ENCODE measurements around the gene ILKAP.

The ILKAP gene

DNA sequence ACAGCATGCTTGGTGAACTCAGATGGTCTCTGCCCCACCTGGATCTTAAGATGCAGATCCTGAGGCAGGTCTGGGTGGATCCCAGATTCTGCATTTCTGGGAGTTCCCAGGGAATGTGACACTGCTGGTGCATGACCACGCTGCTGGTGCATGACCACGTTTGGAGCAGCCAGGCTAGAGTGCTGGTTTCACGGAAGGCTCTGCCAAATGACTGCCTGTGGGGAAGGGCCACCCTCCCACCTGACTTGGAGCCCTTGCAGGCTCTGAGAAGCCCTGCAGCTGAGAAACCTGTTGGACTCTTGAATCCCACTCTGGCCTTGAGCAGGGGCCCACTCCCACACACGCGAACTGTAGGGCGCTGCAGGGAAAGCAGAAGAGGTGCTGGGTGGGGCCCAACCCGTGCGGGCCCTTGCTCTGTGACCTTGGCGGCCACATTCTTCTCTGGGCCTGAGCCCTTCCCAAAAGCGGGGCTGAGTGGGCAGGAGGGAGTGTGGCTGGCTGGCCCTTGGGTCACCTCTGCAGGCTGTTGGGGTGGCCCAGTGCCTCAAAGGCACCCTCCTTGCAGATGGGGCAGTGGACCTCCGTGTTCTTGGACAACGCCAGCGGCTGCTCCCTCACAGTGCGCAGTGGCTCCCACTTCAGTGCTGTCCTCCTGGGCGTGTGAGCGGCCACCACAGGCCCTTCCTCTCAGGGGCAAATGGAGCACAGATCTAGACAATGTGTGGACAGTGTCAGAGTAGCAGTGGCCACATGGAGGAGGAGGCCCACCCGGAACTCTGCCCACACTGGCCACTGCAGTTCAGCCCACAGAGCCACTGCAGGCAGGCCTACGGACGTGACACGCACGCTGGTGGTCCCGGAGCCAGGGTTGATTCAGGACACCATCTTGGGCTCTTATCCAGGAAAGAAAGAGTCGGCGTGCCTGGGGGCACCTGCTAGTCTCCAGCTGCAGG, 36.8 kb downstream of the ILKAP start:
- DNase-seq (ENCODE audit: low read depth in 2 of 2): no peak

DNA sequence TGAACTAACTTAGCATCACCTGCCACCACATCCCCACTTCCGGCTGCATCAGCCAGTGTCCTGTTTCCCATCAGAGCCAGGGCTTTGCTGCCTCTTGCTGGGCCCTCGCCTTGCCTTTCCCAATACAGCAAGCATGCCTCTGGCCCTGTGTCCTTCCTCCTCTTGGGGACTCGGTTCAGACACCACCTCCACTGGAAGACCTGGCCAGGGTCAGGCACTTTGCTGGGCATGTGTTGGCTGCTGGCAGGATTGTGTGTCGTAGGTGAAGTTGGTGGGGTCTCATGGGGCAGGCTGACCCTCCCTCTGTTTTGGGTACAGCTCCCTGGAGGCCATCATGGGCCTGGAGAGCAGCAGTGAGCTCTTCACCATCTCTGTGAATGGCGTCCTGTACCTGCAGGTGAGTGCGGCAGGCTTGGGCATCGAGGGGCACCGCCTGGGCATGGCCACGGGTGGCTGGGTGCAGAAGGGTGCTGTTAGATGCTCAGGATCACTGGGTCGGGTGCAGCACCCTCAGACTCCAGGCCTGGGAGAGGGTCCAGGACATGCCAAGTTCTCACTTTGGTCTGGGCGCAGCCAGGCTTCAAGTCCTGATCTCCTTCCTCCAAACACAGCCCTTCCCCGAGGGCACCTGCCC, 38.1 kb downstream of the ILKAP start:
- DNase-seq (ENCODE audit: low read depth in 2 of 2): no peak

DNA sequence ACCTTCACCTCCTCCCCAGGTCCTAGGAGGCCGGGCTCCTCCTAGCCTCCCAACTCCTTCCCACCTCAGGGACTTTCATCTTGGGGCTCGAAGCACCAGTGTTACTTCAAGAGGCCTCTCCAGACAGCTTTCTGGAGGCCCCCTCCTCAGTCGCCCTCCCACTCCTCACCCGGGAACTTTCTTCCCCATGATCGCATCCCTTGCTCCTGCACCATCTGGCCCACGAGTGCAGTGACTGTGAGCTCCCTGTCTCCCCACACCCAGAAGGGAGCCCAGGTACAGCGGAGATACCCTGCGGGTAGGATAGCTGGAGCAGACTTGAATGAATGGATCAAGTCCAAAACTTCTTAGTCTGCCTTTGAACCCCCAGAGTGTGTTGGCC, 38.6 kb downstream of the ILKAP start:
- DNase-seq (ENCODE audit: low read depth in 2 of 2): no peak

DNA sequence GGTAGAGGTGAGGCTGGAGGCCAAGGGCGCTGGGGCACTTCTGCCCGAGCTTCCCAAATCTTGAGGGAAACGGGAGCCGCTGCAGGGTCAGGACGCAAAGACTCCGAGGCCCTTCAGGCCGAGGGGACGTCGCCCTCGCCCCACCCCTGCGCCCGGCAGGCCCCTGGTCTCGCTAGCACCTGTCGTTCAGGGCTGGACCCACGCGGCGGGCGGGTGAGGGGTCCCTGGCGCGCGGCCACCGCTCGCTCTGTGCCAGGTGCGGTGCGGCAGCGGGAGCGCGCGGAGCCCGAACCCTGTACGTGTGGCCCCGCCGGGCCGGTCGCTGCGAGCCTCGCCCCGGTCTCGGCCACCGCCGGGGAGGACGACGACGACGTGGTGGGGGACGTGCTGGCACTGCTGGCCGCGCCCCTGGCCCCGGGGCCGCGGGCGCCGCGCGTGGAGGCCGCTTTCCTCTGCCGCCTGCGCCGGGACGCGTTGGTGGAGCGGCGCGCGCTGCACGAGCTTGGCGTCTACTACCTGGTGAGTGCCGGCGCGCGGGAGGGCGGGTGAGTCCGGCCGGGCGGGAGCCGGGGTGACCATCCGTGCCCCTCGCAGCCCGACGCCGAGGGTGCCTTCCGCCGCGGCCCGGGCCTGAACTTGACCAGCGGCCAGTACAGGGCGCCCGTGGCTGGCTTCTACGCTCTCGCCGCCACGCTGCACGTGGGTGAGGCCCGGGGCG, 39.9 kb downstream of the ILKAP start:
- DNase-seq (ENCODE audit: low read depth in 2 of 2): no peak

DNA sequence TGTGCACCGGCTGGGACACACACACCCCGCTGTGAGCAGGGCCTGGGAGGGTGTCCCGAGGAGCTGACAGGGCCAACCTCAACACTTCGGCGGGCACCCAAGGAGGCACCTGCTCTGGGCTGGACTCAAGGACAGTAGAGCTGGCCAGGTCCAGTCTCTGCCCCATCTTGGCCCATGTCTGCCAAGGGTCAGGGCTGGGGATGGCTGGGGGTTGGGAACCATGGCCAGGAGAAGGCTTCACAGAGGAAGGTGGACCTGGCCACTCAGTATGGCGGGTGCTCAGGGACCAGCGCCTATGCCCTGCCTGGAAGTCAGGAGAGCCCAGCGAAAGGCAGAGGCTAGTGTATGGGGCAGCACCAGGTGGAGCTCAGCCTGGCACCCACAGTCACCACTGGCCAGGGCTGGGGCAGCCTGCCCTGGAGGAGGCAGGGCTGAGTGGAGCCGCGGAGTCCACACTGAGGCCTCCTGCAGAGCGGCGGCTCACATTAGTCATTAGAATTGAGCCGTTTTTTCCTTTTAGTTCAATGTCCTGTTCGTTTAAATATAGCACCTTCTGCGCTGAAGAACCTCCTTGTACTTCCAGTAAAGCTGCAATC, 40.6 kb downstream of the ILKAP start:
- no peak for DNase-seq (ENCODE audit: low read depth in 2 of 2)

DNA sequence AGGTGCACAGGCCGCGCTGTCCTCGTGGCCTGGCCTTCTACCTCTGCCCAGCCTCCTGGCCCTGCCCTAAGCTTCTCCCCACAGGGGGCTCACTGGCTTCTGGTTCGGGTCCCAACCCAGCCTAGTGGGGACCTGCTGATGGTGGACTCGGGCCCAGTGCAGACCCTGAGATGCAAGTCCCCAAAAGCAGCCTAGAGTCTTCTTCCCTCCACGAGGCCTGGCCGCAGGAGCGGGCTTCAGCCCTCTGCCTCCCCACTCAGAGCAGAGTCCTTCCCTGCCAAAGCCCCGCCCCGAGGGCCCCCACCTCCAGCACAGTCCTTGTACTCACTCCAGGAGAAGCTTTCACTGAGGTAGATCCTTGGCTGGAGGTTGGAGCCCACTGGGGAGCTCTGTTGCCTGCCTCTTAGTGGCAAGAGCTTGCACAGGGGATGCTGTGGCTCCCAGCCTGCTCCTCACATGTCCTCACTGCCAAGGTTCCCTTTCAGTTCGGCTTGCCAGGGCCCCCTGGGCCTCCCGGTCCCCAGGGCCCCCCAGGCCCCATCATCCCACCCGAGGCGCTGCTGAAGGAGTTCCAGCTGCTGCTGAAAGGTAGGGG, 41.1 kb downstream of the ILKAP start:
- no peak for DNase-seq (ENCODE audit: low read depth in 2 of 2)

DNA sequence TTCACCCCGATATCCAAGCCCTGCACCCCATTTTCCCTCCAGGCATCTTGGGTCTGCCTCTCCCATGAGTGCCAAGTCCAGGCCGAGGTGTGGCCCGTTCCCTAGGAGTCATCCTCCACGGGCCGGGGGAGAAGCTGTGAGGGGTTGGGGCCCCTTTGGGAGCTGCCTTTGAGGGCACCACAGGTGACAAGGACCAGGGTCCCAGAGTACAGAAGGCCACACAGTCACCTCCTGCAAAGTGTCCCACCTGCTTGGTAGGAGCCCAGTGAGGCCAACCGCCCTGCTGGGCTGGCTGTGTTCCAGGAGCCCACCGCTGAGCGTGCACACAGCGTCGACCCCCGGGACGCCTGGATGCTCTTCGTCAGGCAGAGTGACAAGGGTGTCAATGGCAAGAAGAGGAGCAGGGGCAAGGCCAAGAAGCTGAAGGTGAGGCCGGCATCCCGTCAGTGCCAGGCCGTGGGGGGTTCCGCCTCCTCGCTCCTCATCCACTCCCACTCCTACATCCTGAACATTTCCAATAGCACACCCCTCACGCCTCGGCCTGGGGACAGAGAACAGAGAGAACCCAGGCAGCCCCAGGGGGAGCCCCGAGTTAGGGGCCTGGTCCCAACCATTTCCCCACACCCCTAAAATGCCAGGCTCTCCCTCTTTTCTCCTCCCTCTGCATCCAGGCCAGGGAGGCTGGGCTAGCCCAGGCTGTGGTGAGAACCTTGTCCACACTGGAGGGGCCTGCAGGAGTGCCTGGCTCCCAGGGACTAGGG, 42.0 kb downstream of the ILKAP start:
- no peak for DNase-seq (ENCODE audit: low read depth in 2 of 2)

DNA sequence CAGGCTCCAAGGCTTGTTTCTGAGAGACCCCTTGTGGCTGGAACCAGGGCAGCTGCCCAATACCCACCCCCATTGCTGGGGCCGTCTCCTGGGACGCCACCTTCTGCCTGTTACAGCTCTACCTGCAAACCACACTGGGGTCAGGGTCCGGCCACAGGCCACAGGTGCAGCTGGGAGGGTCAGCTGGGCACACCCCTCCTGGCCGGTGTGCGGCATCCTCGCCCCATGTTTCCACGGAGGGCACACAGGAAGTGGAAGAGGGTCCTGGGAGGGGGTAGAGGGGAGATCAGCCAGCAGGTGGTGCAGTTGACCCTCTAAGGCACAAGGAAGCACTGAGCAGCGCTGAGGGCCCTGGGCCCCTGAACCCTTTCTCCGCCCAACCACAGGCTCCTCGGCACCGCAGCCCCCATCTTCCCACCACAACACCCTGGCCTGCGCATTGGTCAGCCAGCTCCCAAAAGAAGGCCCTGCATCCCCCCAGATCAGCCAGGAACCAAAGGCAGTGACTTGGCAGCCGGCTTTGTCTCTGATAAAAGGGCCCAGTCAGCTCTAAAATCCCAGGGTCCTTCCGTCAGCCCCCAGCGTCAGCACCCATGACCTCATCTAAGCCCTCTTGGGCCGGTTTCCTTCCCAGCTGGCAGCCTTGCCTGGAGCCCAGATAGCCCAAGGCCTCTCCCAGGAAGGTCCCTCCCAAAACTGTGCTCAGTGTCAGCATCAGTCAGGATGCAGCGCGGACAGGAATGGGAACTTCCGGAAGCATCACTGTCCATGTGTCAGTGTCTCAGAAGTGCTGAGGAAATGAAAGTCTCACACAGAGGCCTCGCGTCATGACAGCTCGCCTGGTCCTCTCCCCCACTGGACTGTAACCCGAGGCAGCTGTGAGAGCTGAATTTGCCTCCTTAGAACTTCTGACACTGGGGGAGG, 43.0 kb downstream of the ILKAP start:
- DNase-seq (ENCODE audit: low read depth in 2 of 2): no peak

DNA sequence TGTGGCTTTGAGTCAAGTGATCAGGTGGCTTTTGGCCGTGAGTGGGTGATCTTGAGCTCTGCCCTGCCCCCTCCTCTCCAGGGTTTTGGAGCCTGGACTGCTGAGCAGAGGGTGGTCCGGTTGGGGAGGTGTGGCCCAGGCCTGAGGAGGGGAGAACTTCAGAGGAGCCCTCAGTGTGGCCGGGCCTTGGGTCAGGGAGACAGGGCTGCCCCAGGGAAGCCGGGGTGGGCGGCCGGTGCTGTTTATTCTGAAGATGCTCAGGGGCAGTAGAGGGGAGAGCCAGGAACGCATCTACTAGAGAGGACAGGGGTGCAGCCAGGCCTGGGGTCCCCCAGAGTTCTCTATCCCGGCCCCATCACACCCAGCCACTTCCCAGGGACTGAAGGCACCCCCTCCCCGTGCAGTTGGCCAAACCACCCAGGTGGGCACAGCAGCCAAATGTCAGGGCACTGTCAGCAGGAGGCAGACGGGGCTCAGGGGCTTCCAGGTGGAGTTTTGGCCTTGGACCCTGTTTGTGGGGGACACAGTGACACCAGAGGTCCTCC, 43.8 kb downstream of the ILKAP start:
- no peak for DNase-seq (ENCODE audit: low read depth in 2 of 2)

DNA sequence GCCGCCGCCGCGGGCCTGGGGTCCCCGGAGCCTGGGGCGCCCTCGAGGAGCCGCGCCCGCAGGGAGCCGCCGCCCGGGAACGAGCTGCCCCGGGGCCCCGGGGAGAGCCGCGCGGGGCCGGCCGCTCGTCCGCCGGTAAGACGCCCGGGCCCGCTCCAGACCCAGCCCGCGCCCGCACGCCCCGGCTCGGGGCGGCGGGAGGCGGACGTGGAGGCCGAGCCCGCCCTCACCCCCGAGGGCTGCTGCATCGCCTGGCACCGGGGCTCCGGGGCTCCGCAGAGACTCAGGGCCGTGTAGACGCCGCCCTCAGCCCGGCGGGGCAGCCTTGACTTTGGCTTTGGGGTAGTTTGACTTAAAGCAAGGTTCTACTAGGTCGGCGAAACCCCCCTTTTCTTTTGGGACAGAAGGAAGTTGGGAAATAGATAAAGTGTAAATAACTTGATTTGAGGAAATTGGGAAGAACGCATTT, 44.4 kb downstream of the ILKAP start:
- no peak for DNase-seq (ENCODE audit: low read depth in 2 of 2)

DNA sequence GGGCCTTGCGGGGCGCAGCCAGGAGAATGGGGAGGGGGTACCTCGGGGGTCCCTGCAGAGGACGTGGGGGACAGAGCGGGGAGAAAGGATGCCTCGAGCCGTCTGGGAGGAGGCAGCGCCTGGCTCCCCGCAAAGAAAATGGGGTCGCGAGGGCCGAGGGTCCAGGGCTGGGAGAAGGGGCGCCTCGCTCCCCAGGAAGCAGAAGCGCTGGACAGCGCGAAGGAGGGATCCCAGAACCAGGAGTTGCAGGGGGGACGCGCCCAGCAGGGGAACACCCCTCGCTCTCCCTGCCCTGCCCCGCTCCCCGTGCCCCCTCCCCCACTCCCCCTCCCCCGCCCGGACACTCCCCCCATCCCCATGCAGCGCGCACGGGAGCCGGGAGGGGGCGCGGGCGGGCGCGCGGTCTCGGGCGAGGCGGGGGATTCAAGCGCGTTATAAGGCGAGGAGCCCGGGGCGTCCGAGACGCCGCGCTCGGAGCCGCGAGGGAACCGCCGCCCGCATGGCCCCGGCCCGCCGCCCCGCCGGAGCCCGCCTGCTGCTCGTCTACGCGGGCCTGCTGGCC, 44.9 kb downstream of the ILKAP start, which contains the start of gene ERFE:
Gene ERFE, plus strand, starts transcription at position 462 of the 562 bp plus-strand sequence. Its CDS starts 38 bp downstream, at position 500.
- DNase-seq (ENCODE audit: low read depth in 2 of 2): peak in 1 of 2 donors; percentile 12

DNA sequence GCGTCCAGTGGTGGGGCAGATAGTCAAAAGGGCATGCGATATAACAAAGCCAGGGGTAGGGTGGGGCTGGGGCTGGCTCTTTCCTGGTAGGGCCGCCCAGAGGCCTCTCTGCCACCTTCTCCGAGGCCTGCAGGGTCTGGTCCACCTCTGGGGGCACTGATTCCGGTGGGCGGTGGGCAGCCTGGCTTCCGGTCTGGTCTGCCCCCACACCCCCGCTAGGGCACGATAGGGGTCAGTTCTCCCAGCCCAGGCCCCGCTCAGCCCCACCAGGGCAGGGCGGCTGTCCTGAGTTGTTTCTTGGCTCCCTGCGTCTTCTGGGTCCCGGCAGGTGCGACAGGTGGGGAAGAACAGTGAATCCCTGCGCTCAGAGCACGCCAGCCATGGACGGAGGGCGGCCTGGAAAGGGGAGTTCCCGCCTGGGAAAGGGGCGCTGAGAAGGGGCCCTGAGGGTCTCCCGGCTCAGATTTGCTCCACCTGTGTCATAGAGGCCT, 45.4 kb downstream of the ILKAP start:
- DNase-seq (ENCODE audit: low read depth in 2 of 2): no peak

DNA sequence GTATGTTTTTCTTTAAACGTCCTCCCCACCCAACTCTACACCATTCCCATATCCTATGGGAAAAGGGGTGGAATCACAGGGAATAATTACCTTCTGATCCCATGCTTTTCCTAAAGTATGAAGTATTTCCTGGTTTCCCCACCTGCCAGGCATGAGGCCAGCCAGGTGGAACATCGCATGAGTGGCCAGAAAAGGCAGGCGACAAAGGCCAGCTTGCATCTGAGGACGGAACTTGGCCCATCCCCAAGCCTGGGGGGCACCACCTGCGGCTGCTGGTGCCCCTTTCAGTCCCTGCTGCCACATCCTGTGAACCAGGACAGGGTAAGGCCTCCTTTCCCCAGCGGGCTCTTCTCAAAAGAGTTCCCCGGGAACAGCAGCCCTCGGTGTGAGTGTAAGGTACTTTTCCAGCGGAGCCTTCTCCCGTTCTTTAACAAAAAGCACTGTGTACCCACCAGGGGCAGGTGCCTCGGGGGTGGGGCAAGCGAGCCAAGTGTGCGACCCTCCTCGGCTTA, 45.9 kb downstream of the ILKAP start:
- DNase-seq (ENCODE audit: low read depth in 2 of 2): no peak

DNA sequence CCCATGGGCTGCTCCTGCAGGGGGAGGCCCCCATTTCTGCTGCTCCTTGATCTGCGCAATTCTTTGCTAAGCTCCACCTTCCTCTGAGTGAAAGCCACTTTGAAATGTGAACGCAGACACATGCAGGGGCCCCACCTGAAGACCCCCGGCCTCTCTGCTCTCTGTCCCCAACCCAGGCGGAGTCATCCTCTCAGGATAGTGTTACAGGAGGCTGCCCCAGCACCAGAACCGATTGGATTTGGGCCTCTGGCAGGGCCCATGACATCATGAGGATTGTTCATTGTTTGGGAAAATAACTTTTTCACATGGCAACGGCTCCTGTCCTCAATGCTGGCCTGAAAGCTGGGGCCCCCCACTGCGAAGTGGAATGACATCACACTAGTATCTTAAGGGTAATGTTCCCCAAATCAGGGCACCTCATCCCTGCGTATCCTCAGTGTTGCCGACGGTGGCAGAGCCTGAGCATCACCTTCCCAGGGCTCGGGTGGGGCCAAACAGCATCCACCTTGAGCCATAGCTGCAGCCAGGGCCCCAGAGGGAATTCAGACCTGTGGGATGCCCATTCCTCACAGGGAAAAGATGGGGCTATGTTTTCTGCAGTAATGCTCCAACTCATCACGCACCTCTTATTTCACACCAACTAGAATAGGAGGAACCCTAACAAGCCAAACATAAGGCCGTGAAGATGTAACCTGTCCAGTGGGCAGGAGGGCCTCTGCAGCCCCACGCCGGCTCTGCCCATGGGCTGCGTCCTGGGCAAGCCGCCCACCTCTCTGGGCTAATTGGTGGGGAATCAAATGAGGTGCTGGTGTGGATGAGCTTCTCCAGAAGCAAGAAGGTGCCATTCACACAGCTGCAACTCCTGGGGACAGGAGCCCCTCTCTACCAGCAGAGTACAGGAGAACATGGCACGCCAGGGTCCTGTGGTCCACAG, 47.5 kb downstream of the ILKAP start:
- DNase-seq (ENCODE audit: low read depth in 2 of 2): no peak

DNA sequence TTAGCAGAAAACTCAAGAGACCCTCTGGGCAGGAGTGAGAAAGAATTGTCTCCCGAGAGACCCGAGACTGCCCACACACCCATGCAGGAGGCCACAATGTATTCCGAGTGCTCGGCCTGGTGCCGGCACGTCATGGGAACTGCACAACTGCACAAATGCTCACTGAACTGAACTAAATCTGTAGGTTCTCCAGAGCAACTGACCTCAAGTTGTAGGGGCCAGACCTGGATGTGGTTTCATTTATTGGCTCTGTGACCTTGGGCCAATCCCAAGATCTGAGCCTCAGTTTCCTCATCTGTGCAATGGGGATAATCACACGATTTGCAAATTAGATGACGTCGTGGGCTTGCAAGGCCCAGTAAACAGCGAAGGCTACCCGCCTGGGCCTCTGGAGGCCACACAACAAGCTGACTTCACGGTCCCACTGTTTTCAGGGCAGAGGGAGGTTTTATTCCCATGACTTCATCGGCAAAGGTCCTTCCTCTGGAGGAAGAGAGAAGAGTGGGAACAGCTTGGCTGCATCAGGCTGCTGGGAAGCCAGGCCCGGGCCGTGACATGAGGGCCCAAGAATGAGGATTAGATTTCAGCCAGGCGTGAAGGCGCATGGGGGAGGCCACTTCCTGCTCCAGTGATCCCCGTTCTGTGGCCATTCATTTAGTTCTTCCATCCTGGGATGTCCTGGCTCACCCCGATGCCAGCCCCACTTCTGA, 48.3 kb downstream of the ILKAP start:
- DNase-seq (ENCODE audit: low read depth in 2 of 2): no peak

DNA sequence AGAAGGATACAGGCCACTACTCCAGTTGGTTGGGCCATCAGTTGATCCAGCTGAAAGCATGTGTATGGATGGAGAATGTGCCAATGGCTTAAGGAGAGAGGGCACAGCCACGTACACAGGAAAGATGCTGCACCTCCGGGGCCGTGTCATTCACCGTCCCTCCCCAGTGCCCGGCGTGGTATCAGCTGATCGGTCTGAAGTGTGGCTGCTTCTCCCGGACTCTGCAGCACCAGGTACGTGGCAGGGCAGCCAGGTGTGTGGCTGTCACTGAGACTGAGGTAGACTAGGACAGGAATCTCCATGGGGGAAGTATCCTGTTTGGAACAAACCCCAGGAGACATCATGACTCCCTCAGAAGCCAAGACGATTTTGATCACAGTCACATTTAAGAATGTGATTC, 48.9 kb downstream of the ILKAP start:
- DNase-seq (ENCODE audit: low read depth in 2 of 2): no peak

All from stimulated activated CD8-positive, alpha-beta memory T cell treated with anti-CD3 and anti-CD28 coated beads, Interleukin-15, amount 100 ng/mL, for 4 hours (primary cell).